GM19468 (cell line): ENCODE data around the gene CTNNBL1.
"Not testable (repeated sequence)": the region's sequence is repeated elsewhere in the genome, so short reads cannot be mapped to it uniquely, and the experiment has no call there.

Source experiments
- ATAC-seq: cut with Tn5 transposase; IDR thresholded peaks from one replicate; pipeline ENCODE4 v1.9.1; 2021; ENCODE audit warnings: mild to moderate bottlenecking, moderate library complexity, moderate number of reproducible peaks; ENCODE audit not compliant: unreplicated experiment; ENCODE audit errors: extremely low read depth

Gene CTNNBL1

DNA sequence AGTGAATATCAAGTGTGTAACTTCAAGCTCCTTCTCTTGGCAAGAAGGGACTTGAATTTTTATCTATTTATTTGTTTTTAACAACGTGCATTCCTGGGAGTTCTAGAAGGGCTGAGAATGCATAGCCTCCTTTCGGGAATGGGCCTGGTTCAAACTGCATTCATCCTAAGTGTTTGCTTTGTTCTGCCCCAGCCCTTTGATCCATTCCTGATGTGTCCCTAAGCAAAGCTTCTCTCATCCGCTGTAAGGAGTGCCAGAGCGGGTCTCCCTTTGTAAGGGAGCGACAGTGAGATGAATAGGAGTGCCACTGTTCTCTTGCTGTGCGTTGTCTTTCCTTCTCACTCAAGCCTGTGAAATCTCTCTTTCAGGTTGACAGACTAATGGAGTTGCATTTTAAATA lies 148.1 kb downstream of the CTNNBL1 start:
- no peak for ATAC-seq

- ATAC-seq = no peak
Observed at GRCh38 chr20:37845241-37845681, 151.4 kb downstream of the CTNNBL1 start.

GRCh38 chr20:37845878-37846277 lies 152.0 kb downstream of the CTNNBL1 start:
- no peak for ATAC-seq

DNA sequence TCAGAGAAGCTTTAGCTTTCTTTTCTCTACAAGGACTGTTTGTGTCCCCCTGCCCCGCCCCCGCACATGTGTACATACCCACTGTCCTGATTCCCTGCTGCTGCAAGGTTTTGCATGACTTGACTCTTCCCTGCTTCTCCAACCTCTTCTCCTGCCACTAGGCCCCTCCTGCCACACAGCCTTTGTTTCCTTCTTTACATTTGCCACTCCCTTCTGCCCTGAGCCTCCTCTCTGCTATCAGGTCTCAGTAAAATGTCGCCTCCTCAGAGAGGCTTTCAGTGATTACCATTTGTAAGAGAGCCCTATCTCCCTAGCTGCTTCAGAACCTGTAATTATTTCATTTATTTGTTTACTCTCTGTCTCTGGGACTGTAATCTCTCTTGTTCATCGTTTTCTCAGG lies 152.7 kb downstream of the CTNNBL1 start:
- ATAC-seq = no peak

- ATAC-seq = no peak
Observed at GRCh38 chr20:37848706-37849105, 154.9 kb downstream of the CTNNBL1 start.

- no peak for ATAC-seq
Observed at GRCh38 chr20:37849156-37849555, 155.3 kb downstream of the CTNNBL1 start.

DNA sequence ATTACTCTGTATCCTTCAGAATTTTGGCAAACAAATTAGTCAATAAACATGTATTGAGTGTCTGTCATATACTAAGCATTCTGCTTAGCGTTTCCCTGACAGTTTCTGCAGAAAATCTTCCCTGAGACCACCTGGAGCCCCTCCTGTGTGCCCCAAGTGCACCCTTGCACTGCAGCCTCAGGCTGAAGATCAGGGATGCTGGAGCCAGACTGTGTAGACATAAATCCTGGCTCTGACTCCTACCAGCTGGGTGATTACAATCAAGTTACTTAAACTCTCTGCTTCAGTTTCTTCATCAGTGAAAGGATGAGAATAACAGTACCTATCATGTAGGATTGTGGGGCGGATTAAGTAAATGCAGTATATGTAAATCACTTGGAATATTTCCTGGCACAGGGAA lies 155.7 kb downstream of the CTNNBL1 start:
- no peak for ATAC-seq

GRCh38 chr20:37850036-37850592 lies 156.3 kb downstream of the CTNNBL1 start:
- ATAC-seq = no peak

- no peak for ATAC-seq
Observed at GRCh38 chr20:37850724-37851355, 157.0 kb downstream of the CTNNBL1 start.

- ATAC-seq = no peak
Observed at GRCh38 chr20:37852666-37853065, 158.8 kb downstream of the CTNNBL1 start.

DNA sequence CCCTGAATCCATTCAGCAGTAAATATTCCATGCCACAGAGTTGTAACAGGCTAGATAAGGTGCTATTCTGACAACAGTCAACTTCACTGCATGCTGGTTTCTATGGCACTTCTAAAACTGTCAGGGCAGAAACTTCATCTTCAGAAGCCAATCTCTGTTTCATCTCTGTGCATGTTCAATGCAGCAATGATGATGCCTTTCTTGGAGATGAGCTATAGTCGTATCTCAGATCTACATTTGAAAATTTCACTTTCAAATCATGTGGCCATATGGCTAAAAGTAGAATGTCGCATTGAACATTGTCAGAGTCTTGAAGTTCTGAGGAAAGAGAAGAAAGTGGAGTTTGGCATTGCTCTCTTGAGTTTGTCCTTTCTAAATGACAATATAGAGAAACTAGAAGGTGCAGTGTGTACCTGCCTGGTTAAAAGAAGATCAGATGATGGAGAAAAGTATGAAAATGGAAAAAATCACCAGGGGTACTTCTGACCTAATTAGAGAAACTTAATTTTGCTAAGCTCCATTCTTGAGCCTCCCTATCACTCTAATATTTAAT lies 160.1 kb downstream of the CTNNBL1 start:
- ATAC-seq = no peak

GRCh38 chr20:37856034-37856433 lies 162.2 kb downstream of the CTNNBL1 start:
- not testable (repeated sequence) for ATAC-seq

- no peak for ATAC-seq
Observed at GRCh38 chr20:37856932-37857660, 163.3 kb downstream of the CTNNBL1 start.

GRCh38 chr20:37859406-37860171 lies 165.8 kb downstream of the CTNNBL1 start:
- no peak for ATAC-seq

- no peak for ATAC-seq
Observed at GRCh38 chr20:37863289-37863688, 169.5 kb downstream of the CTNNBL1 start.

DNA sequence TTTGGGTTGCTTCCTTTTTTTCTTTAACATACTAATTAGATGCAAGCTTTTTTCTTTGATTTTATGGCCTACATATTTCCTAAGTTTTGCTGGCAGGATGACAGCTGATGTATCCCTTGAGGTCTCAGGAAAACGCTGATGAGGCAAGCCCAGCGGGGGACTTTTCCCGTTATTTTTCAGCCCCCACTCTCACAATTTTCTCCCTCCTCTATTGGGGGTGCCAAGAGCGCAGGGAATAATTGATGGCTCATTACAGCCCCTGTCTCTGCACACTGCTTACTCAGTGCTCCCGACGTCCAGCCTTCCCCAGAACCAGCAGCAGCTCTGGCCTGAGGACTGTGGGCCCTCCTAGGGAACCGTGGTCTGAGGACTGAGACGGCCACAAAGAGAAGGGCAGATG lies 170.5 kb downstream of the CTNNBL1 start:
- ATAC-seq = no peak

DNA sequence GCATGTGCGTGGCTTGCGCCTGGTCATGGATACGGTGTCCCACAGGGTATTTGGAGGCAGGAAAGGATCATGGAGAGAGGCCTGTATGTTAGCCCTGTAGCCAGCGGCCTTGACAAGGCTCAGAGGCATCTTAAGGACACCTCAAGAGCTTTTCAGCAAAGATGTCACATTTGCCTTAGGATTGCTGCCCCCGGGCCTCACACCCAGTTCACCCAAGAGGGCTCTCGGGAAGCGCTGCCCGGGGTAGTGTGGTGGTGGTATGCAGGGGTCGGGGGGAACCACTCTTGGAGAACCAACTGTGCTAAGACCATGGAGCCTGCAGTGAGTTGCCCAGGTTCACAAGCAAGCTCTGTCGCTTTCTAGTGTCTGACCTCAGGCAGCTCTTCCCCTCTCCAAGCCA lies 172.2 kb downstream of the CTNNBL1 start:
- ATAC-seq = no peak

DNA sequence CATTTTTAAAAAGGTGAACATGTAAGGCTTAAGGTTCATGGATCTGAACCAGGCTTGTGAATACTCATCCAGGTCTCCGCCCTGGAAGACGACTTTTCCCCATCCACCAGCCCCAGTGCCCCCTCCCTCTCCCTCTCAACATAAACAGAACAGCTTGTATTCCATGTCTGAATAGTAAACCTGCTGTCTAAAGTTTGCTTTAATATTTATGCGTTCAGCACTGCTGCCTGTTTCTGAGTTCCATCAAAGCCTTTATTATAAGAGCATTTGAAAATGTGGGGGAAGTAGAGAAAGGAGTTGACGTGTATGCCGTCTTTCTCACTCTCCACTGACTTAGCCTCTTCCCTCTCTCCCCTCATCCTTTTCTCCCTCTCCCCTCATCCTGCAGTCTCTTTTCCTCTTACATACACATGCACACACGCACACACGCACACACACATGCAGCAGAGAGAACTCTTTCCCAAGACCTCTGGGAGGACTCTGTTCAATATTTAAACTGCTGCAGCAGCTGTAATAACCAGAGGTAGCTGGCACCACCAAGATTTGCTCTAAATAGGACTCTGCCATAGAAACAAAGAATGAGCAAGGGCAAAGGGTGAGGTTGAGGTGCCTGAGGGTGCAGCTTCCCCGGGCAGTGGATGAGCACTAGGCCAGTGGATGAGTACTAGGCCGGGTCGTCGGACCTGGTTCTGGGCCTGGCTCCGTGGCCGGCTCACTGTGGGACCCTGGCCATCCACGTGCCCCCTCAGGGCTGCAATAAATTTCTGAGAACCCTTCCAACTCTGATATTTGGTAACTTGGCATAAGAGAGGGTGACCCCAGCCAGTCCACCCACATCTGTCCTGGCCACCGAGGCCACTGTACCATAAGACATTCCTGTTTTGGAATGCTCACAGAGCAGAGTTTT lies 173.7 kb downstream of the CTNNBL1 start:
- no peak for ATAC-seq

DNA sequence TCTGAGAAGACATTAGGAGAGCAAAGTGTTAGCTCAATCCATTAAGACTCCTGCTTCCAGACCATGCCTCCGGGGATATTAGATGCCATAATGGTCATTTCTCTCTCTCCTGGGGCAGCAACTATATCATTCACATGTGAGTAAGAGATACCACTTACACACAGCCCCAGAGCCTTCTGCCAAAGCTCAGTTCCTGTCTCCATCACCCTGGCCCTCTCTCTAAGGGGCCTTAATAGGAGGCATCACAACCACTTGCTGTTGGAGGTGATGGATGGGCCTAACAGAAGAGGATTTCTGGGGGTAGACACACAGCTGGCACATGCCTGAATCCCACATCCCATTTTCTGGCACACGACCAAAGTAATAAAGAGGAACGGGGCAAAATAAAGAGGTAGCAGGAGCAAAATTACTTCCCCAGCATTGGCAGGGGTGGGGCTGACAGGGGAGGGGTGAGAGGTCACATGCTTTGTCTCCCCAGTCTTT lies 175.1 kb downstream of the CTNNBL1 start:
- ATAC-seq = no peak
